H7 (cell line): ENCODE data around the gene DCXR. TPM values are rescaled to one million over a fixed set of nuclear protein-coding genes. Genes with fewer than 3 reads are reported as not detected.

Experiments
- DNase-seq: peaks from one replicate; pipeline ENCODE4 v3.0.0; 2012
- H3K27me3 ChIP-seq: 2 replicates; pipeline ENCODE4 v1.6.0; 2011; ENCODE audit warnings: mild to moderate bottlenecking, low read length; ENCODE audit not compliant: control insufficient read depth, insufficient read depth
- H3K36me3 ChIP-seq: replicated peaks from 2 replicates; pipeline ENCODE4 v1.5.1; 2011; ENCODE audit warnings: low read length; ENCODE audit not compliant: control insufficient read depth, insufficient read depth
- H3K4me3 ChIP-seq: 2 replicates; pipeline ENCODE4 v1.5.1; 2011; ENCODE audit warnings: low read depth, mild to moderate bottlenecking, control low read depth, low read length, moderate library complexity; ENCODE audit not compliant: insufficient read depth
- total RNA-seq: library from RNA; depleted of rRNA; stranded (reverse); fragments of >200 nt; shearing (Covaris generic); gene quantifications from 2 replicates; pipeline ENCODE4 v1.2.3, GENCODE V29; 2014

The DCXR gene
- total RNA-seq, 1 experiment from 2014 or later, result 110 TPM

- H3K4me3 ChIP-seq, result no peak overlapping the region; the same call in 1 of the 2 replicates
- H3K36me3 ChIP-seq, result peaks cover 19% of the 10 kb centered on the region
- DNase-seq, result no peak
- H3K27me3 ChIP-seq, result no peaks in the 10 kb centered on the region
Observed at GRCh38 chr17:82053556-82054263, 16.2 kb upstream of the DCXR start.

DNA sequence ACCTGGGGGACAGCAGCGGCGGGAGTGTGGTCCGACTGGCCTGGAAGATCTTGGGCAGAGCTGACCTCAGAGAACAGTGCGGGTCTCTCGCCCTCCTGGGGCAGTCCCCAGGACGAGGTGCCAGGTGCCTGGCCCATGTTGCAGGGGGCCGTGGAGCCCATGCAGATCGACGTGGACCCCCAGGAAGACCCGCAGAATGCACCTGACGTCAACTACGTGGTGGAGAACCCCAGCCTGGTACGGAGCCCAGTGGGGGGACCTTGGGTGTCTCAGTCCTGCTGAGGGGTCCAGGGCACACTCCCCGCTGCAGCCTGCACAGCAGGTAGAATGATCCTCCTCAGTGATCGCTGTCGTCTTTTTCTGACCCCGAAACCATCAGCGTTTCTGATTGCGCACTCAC, 15.6 kb upstream of the DCXR start:
- no peak for DNase-seq
- no peak overlapping the region; the same call in 1 of the 2 replicates for H3K4me3 ChIP-seq
- peaks cover 19% of the 10 kb centered on the region for H3K36me3 ChIP-seq
- H3K27me3 ChIP-seq, result no peaks in the 10 kb centered on the region

- Histone ChIP-seq H3K36me3 (peaks cover 19% of the 10 kb centered on the region), H3K27me3 (no peaks in the 10 kb centered on the region), H3K4me3 (peak overlapping the region; percentile 83)
- DNase-seq, result no peak
Observed at GRCh38 chr17:82052638-82053059, 15.2 kb upstream of the DCXR start.

- H3K4me3 ChIP-seq, result peak within 1 kb of the TSS; percentile 83
- peaks cover 17% of the 10 kb centered on the region for H3K36me3 ChIP-seq
- no peaks in the 10 kb centered on the region for H3K27me3 ChIP-seq
- DNase-seq, result peak; percentile 97
Observed at GRCh38 chr17:82051776-82052637, 14.5 kb upstream of the DCXR start, which contains the start of the genes GPS1 and RFNG. Gene GPS1 (plus strand): TSS chr17:82051898. CDS start chr17:82051932, 34 bp downstream. Gene RFNG (minus strand): TSS chr17:82051811. CDS start chr17:82051766, 45 bp downstream.

DNA sequence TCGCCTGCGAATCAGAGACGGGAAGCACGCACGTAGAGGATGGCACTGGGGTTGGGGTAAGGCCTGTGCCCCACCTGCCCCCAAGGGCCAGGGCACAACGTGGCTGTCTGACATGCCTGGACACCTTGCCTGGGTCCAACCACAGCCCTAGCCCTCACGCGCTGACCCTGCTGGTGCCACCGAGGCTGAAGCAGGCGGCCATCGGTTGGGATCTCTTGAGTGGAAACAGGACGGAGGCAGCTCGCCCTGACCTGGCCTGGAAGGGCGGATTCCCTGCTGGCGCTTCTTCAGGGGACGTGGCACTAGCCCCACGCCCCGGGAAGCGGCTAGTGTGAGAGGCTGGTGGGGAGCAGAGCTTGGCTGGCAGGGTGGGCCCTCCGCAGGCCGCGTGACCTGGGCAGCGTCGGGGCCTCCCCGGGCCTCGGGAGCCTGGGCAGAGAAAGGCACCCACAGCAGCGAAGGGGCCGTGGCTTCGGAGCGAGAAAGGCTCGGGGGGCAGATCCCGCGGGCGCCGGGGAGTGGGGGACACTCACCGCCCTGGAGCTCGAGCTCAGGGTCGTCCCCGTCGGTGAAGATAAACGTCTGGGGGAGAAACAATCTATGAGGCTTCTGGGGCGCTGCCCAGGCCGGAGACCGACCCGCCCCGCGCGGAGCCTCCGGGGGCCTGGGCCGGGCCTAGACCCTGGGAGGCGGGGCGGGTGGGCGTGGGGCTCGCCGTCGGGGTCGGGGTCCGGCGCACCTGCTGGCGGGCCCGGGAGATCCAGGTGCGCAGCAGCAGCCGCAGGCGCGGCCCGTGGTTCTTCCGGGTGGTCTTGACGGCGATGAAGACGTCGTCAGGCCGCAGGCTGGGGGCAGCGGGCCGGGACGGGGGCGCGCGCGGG, 13.5 kb upstream of the DCXR start:
- Histone ChIP-seq H3K27me3 (no peaks in the 10 kb centered on the region), H3K36me3 (peaks cover 15% of the 10 kb centered on the region), H3K4me3 (peak overlapping the region; percentile 83)
- peak; percentile 93 for DNase-seq

GRCh38 chr17:82050152-82050760, 12.8 kb upstream of the DCXR start:
- DNase-seq, result no peak
- Histone ChIP-seq H3K27me3 (no peaks in the 10 kb centered on the region), H3K36me3 (peaks cover 10% of the 10 kb centered on the region), H3K4me3 (no peak overlapping the region)

DNA sequence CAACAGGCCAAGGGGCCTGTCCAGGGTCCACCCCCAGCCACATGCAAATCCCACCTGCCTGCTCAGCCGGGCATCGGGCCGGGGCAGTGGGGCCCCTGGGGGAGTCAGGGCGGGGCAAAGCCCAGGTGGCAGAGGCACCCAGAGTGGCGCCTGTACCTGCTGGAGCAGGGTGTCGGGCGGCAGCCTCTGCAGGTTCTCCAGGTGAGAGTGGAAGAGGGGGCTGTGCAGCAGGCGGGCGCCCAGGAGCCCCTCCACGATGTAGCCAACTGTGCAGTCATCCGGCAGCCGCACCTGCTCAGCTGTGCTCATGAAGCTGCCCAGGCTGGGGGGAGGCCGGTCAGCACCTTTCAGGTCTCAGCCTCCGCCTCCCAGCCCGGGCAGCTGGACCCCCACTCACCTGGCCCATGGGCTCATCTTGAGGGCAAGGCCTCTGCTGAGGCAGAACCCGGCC, 12.0 kb upstream of the DCXR start:
- DNase-seq, result no peak
- Histone ChIP-seq H3K4me3 (no peak overlapping the region), H3K27me3 (no peaks in the 10 kb centered on the region)

DNA sequence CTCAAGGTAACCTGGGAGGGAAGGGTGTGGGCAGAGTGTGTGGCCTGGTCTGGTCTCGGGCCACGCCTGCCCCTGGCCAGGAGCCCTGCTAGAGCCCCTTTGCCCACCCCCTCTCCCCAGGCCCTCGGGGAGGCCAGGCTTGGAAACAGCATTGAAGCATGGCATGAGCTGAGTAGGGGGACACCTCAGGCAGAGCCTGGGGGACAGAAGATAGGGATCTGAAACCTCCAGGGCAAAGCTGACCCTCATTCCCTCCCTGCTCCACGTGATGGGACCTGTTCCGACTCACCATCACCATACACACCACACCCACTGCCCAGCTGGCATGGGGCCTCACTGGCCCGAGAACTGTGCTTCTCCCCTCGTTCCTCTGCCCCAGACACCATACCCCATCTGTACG, 11.6 kb upstream of the DCXR start:
- Histone ChIP-seq H3K36me3 (peaks cover 5% of the 10 kb centered on the region), H3K27me3 (no peaks in the 10 kb centered on the region), H3K4me3 (no peak overlapping the region)
- no peak for DNase-seq

More for the DNA sequence above, 12.0 kb upstream of the DCXR start:
- peaks cover 5% of the 10 kb centered on the region for H3K36me3 ChIP-seq

DNA sequence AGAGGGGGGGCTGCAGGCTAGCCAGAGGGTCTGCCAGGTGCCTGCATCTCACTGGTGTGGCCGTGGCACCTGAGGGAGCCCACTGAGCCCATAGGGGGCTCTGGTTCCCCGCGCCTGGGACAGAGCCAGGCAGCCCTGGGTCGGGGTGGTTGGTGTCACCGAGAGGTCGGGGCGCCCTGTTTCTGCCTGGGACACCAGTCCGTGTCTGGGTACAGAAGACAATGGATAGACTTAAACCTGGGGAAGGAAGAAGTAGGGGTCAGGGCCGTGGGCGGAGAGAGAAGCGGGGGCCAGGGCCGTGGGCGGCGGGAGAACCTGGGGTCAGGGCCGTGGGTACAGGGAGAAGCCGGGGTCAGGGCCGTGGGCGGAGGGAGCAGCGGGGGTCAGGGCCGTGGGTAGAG, 11.1 kb upstream of the DCXR start:
- no peak for DNase-seq
- no peak overlapping the region for H3K4me3 ChIP-seq
- no peaks in the 10 kb centered on the region for H3K27me3 ChIP-seq
- peaks cover 2% of the 10 kb centered on the region; the same call in 1 of the 2 replicates for H3K36me3 ChIP-seq

GRCh38 chr17:82047914-82048570, 10.5 kb upstream of the DCXR start:
- H3K36me3 ChIP-seq, result peaks cover 2% of the 10 kb centered on the region; the same call in 1 of the 2 replicates
- H3K4me3 ChIP-seq, result no peak overlapping the region
- H3K27me3 ChIP-seq, result no peaks in the 10 kb centered on the region
- no peak for DNase-seq

- Histone ChIP-seq H3K36me3 (peaks cover 2% of the 10 kb centered on the region; the same call in 1 of the 2 replicates), H3K27me3 (no peaks in the 10 kb centered on the region), H3K4me3 (no peak overlapping the region)
- DNase-seq, result no peak
Observed at GRCh38 chr17:82047379-82047778, 9.9 kb upstream of the DCXR start.

- DNase-seq, result no peak
- Histone ChIP-seq H3K27me3 (no peaks in the 10 kb centered on the region), H3K36me3 (peaks cover 2% of the 10 kb centered on the region; the same call in 1 of the 2 replicates), H3K4me3 (no peak overlapping the region)
Observed at GRCh38 chr17:82046903-82047302, 9.4 kb upstream of the DCXR start.

DNA sequence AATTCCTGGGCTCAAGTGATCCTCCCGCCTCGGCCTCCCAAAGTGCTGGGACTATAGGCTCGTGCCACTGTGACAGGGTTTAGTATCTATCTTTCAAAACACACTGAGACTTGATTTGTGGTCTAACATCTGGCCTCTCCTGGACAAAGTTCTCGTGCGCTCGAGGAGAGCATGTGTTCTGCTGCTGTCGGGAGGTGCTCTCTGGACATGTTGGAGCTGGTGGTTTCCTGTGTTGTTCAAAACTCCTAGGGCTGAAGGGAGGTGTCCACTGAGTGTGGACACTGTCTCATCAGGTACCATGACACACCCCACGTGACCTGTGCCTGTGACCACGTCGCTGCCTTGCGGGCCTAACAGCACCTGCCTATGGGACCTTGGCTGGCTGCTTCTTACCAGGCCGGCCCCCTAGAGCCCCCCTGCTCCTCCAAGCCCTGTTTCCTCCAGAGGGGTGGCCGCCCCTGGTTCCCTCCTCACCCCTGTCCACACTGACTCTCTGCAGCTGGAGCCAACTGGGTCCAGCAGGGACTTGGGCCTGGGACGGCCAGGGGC, 8.5 kb upstream of the DCXR start:
- no peak overlapping the region for H3K4me3 ChIP-seq
- H3K27me3 ChIP-seq, result no peaks in the 10 kb centered on the region
- peaks cover 2% of the 10 kb centered on the region; the same call in 1 of the 2 replicates for H3K36me3 ChIP-seq
- DNase-seq, result no peak
